HG03196 (cell line): Measurements from ENCODE around the gene ALAS2.
"Not testable (repeated sequence)": the region's sequence is repeated elsewhere in the genome, so short reads cannot be mapped to it uniquely, and the experiment has no call there.

Experiments used
- ATAC-seq: cut with Tn5 transposase; IDR thresholded peaks from one replicate; pipeline ENCODE4 v1.9.1; 2021; ENCODE audit not compliant: unreplicated experiment

The ALAS2 gene

GRCh38 chrX:55006827-55007621, 23.8 kb downstream of the ALAS2 start:
- no peak for ATAC-seq

- ATAC-seq, result no peak
Observed at GRCh38 chrX:55005256-55005655, 25.5 kb downstream of the ALAS2 start.

GRCh38 chrX:55004231-55004630, 26.5 kb downstream of the ALAS2 start:
- no peak for ATAC-seq

- peak; percentile 92 for ATAC-seq
Observed at GRCh38 chrX:54999717-55000598, 30.8 kb downstream of the ALAS2 start, which contains the start of gene APEX2. APEX2 (plus strand) TSS chrX:55000363; CDS start chrX:55000423, 60 bp downstream.

GRCh38 chrX:54995621-54996020, 35.2 kb downstream of the ALAS2 start:
- no peak for ATAC-seq

- no peak for ATAC-seq
Observed at GRCh38 chrX:54994668-54995351, 36.0 kb downstream of the ALAS2 start.

GRCh38 chrX:54994099-54994498, 36.7 kb downstream of the ALAS2 start, which contains the start of gene PFKFB1:
PFKFB1 (minus strand) TSS chrX:54994188; CDS start chrX:54994007, 181 bp downstream.
- no peak for ATAC-seq

- ATAC-seq, result no peak
Observed at GRCh38 chrX:54992911-54993622, 37.7 kb downstream of the ALAS2 start.

GRCh38 chrX:54991706-54992105, 39.1 kb downstream of the ALAS2 start:
- ATAC-seq, result no peak

- ATAC-seq, result not testable (repeated sequence)
Observed at GRCh38 chrX:54983306-54983705, 47.5 kb downstream of the ALAS2 start.

- no peak for ATAC-seq
Observed at GRCh38 chrX:54980334-54980733, 50.4 kb downstream of the ALAS2 start.

GRCh38 chrX:54979432-54979831, 51.3 kb downstream of the ALAS2 start:
- no peak for ATAC-seq

GRCh38 chrX:54978448-54978847, 52.3 kb downstream of the ALAS2 start:
- ATAC-seq, result no peak

GRCh38 chrX:54977387-54977786, 53.4 kb downstream of the ALAS2 start:
- no peak for ATAC-seq

GRCh38 chrX:54964766-54965497, 65.8 kb downstream of the ALAS2 start:
- ATAC-seq, result no peak

GRCh38 chrX:54961750-54962149, 69.0 kb downstream of the ALAS2 start:
- ATAC-seq, result no peak
